Measurements from ENCODE around the gene SYK. TPM values are rescaled to one million over a fixed set of nuclear protein-coding genes. Genes with fewer than 3 reads are reported as not detected.
A peak's percentile ranks its signal among the peaks of the same experiment; 100 is the strongest.

SYK gene
- total RNA-seq, 1 donor from 2014 or later = not detected

GRCh38 chr9:90826326-90827020 lies 24.9 kb downstream of the SYK start:
- no peak overlapping the region for H3K27ac ChIP-seq
- Mint-ChIP-seq H3K27ac (no peak overlapping the region), H3K4me3 (no peak overlapping the region), H3K9me3 (peaks cover 3% of the 10 kb centered on the region), H3K36me3 (no peaks in the 10 kb centered on the region), H3K4me1 (peaks cover 5% of the 10 kb centered on the region), H3K27me3 (ENCODE audit: insufficient read depth, low read depth) (peaks cover 5% of the 10 kb centered on the region)
- peaks cover 4% of the 10 kb centered on the region for H3K9me3 ChIP-seq (ENCODE audit: low read depth)
- H2AFZ ChIP-seq (replicated peaks) = no peak overlapping the region
- H3K36me3 ChIP-seq = no peaks in the 10 kb centered on the region
- H3K9ac ChIP-seq = no peak overlapping the region
- no peak for DNase-seq (ENCODE audit: low spot score)
- H3K4me2 ChIP-seq = no peak overlapping the region
- TF ChIP-seq EZH2 (IDR thresholded peaks at IDR 0.05) = no peak
- no peak for TF ChIP-seq CTCF (IDR thresholded peaks at IDR 0.05)
- no peak for TF ChIP-seq EZH2phosphoT487 (IDR thresholded peaks at IDR 0.05)
- no peaks in the 10 kb centered on the region for H4K20me1 ChIP-seq (ENCODE audit: low read depth)
- H3K4me1 ChIP-seq = no peaks in the 10 kb centered on the region
- H3F3A ChIP-seq (ENCODE audit: low read depth) = no peaks in the 10 kb centered on the region
- no peaks in the 10 kb centered on the region for H3K79me2 ChIP-seq (ENCODE audit: low read depth)
- H3K4me3 ChIP-seq = no peak overlapping the region
- H3K27me3 ChIP-seq = no peaks in the 10 kb centered on the region

DNA sequence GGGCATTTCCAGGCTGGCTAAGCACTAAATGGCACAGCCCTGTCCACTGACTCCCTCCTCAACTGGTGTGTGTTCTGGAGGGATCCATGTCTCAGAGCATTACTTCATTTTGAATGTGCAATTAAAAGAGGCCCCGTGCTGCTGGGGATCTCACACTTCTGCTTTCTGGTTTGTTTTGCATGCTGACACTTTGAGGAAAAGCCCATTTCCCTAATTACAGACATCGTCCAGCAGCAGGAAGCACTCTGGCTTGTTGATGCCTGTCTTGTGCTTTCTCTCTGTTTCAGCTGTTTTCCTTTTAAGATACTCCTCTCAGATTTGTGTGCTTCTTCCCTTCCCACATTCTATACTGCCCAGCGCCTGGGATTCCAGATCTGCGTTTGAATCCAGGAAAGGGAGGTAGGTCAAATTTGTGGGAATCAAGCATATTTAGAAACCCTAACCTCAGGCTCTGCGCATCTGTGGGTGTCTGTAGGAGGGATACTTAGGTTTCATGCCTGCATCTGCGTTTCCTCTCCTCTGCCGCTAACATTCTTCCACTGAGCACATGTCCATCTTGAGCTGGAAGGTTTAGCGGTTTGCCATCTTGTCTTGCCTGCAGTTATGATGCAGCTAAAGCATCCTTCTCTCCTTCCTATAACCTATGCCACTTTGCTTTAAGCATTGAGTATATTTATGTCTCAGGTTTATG lies 25.7 kb downstream of the SYK start:
- Histone ChIP-seq H4K20me1 (ENCODE audit: low read depth) (no peaks in the 10 kb centered on the region), H3K36me3 (no peaks in the 10 kb centered on the region), H3K79me2 (ENCODE audit: low read depth) (no peaks in the 10 kb centered on the region), H3F3A (ENCODE audit: low read depth) (no peaks in the 10 kb centered on the region), H3K9ac (no peak overlapping the region), H3K4me1 (no peaks in the 10 kb centered on the region), H3K9me3 (ENCODE audit: low read depth) (peaks cover 4% of the 10 kb centered on the region), H3K27me3 (no peaks in the 10 kb centered on the region), H3K4me3 (no peak overlapping the region), H3K4me2 (no peak overlapping the region), H2AFZ (replicated peaks) (peak overlapping the region; percentile 29), H3K27ac (no peak overlapping the region)
- Mint-ChIP-seq H3K36me3 (no peaks in the 10 kb centered on the region), H3K9me3 (no peaks in the 10 kb centered on the region), H3K27ac (no peak overlapping the region), H3K27me3 (ENCODE audit: insufficient read depth, low read depth) (peaks cover 5% of the 10 kb centered on the region), H3K4me3 (no peak overlapping the region), H3K4me1 (peaks cover 5% of the 10 kb centered on the region)
- TF ChIP-seq EZH2 (IDR thresholded peaks at IDR 0.05) = no peak
- no peak for TF ChIP-seq EZH2phosphoT487 (IDR thresholded peaks at IDR 0.05)
- TF ChIP-seq CTCF (IDR thresholded peaks at IDR 0.05) = no peak
- no peak for DNase-seq (ENCODE audit: low spot score)

GRCh38 chr9:90830051-90830450 lies 28.4 kb downstream of the SYK start:
- no peaks in the 10 kb centered on the region for H3K9me3 ChIP-seq (ENCODE audit: low read depth)
- no peaks in the 10 kb centered on the region for H3K9me3 Mint-ChIP-seq
- peaks cover 5% of the 10 kb centered on the region for H3K27me3 Mint-ChIP-seq (ENCODE audit: insufficient read depth, low read depth)
- no peaks in the 10 kb centered on the region for H3K36me3 ChIP-seq
- H3F3A ChIP-seq (ENCODE audit: low read depth) = no peaks in the 10 kb centered on the region
- H2AFZ ChIP-seq (replicated peaks) = no peak overlapping the region
- H3K4me3 ChIP-seq = no peak overlapping the region
- DNase-seq (ENCODE audit: low spot score) = no peak
- TF ChIP-seq EZH2phosphoT487 (IDR thresholded peaks at IDR 0.05) = no peak
- TF ChIP-seq CTCF (IDR thresholded peaks at IDR 0.05) = no peak
- TF ChIP-seq EZH2 (IDR thresholded peaks at IDR 0.05) = no peak
- peaks cover 5% of the 10 kb centered on the region for H3K4me1 Mint-ChIP-seq
- H3K9ac ChIP-seq = no peak overlapping the region
- no peaks in the 10 kb centered on the region for H4K20me1 ChIP-seq (ENCODE audit: low read depth)
- no peak overlapping the region for H3K27ac ChIP-seq
- H3K4me2 ChIP-seq = no peak overlapping the region
- H3K79me2 ChIP-seq (ENCODE audit: low read depth) = no peaks in the 10 kb centered on the region
- no peaks in the 10 kb centered on the region for H3K36me3 Mint-ChIP-seq
- no peaks in the 10 kb centered on the region for H3K27me3 ChIP-seq
- no peak overlapping the region for H3K4me3 Mint-ChIP-seq
- no peaks in the 10 kb centered on the region for H3K4me1 ChIP-seq
- H3K27ac Mint-ChIP-seq = no peak overlapping the region
